Measurements from ENCODE around the gene PPP1R12B.

- TF ChIP-seq CTCF (conservative IDR thresholded peaks at IDR 0.05; ENCODE audit: low read depth, low read length) (no peak), EZH2 (IDR thresholded peaks at IDR 0.05; ENCODE audit: borderline replicate concordance, low read depth, low read length, poor library complexity, severe bottlenecking) (no peak)
Observed at GRCh38 chr1:202349206-202349928, 868 bp downstream of the PPP1R12B start.

All from A673 (cell line).